NCI-H2029 treated with DMSO at 0.1 percent for 48 hours (cell line): ENCODE measurements around the gene MED9.

Source experiments
- DNase-seq: peaks from one replicate; lab custom pipeline; 2025; lab: John Stamatoyannopoulos, UW

Gene MED9

DNA sequence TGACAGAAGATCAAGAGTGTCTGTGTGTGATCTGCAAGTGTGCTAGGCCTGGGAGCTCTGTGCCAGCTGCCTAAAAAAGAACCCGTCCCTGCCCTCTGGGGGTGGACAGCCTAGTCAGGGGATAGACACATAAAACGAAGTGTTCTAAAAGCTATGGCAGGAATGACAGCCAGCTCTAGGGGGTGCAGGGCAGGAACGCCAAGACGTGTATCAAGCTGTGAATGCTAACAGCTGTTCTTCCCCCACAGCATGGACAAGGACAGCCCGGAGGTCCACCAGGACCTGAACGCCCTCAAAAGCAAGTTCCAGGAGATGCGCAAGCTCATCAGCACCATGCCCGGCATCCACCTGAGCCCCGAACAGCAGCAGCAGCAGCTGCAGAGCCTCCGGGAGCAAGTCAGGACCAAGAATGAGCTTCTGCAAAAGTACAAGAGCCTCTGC, 14.3 kb downstream of the MED9 start:
- DNase-seq: no peak

DNA sequence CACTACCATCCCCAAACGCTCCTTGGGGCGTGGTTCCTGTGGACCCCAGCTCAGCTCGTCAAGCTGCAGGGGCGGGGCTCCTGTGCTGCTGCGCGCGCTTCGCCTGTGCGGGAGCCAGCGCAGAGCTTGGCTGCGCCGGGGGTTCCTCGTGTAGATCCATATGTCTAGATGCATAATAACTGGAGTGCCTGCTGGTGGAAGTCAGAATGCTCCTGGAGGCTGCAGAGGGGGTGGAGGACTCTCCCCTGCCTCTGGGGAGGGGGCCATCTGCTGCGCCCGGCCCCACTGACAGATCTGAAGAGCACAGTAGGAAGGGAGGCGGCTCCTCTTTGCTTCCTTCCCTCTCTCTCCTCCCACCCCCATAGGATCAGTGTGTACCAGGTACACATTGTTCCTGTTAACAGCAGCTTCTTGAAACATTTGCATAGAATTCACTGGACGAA, 14.8 kb downstream of the MED9 start:
- DNase-seq: no peak

DNA sequence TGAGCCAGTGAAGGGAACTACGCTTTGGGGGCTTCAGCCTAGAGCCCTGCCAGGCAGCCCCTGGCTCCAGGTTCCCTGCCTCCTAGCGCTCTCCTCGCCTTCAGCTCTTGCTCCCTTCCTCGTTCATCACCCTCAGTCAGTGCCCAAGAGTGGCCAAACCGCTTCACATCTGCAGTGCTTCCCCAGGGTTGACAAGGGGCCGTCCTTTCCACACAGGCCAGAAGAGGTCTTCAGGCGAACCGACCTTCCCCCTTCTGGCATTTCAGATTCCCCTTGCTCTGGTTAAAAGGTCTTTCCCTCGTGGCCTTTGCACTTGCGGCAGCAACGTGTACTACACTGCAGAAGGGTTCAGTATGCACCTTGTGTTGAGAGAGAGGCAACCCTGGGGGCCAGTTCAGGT, 15.3 kb downstream of the MED9 start:
- DNase-seq: no peak

DNA sequence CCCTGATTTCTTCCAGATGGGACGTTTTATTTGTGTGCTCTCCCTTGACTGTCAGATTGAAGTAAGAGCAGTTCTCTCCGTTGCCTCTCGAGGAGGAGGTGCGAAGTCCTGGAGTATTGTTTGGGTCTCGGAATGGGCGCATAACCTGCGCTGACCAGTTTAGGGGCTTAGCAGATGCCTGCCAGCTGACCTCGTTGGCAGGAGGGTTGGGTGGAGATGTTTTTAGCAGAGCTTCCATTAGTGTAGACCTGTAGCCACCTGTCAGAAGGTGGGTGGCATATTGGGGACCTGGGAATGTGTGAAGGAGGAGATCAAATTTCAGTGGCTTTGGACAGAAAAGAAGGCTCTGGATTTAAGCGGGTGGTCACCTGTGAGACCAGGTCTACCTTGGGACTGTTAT, 15.8 kb downstream of the MED9 start:
- DNase-seq: no peak

DNA sequence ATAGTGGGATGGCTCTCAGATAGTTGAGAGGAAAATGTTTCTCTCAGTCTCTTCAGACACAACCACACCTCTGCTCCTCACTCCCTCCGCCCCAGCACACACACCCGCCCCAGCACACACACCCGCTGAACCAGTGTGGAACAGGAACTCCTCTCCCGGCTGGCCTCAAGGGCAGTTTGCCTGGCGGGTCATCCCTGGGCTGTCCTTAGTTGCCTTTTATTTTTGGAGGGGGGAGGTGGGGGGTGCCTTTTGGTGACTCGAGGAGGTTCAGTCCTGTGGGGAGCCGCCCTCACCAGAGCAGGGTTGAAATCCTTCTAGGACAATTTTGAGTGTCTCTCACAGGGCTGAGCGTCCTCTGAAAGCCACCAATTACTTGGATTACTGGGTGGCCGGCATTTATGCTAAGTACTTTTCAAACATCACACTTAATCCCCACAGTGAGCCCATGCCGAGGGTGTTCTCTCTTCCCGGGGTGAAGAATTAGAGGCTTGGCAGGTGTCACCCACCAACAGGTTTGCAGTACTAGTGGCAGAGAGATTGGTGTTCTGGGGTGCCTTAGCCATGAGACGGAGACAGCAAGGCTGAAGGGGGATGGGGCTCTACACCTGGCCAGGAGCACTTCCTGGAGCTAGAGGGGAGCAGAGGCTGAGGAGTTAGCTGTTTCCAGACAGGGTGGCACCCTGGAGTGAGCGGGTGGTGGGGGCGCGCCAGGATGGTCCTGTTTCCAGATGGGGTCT, 16.6 kb downstream of the MED9 start:
- DNase-seq: no peak

DNA sequence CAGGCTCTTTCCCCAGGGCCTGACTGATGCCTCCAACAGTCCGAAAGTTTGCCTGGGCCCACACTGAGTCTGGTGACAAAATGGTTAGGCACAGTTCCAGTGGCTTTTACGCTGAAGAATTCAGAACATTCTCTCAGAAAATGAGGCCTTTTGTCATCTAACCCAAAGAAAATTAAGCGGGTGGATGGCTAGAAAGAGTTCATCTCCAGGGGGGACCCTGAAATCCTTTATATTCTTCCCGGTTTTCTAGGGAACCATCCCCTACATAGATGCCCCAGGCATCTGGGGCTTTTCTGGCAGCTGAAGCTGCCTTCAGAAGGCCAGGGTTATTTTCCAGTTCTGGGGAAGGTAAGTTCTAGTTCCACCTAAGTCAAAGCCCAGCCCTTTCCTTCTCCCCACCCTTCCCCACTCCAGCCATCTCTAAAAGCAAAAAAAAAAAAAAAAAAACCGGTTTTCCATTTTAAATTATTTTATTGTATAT, 17.2 kb downstream of the MED9 start:
- no peak for DNase-seq

DNA sequence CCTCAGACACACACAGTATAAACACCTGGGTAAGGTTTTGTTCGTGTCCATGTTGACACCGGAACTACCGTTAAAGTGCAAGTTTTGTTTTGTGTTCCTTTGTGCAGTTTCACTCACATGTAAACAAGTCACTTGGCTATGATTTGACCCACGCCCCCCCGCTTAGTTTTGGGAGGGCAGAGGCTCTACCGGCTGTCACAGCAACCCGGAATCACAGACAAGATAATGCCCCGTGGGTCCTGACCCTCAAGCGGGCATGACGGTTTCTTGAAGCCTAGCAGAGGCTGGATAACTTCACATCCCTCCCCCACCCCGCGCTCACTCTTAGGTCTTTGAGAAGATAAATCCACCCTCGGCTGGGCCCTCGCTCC, 17.7 kb downstream of the MED9 start:
- no peak for DNase-seq

DNA sequence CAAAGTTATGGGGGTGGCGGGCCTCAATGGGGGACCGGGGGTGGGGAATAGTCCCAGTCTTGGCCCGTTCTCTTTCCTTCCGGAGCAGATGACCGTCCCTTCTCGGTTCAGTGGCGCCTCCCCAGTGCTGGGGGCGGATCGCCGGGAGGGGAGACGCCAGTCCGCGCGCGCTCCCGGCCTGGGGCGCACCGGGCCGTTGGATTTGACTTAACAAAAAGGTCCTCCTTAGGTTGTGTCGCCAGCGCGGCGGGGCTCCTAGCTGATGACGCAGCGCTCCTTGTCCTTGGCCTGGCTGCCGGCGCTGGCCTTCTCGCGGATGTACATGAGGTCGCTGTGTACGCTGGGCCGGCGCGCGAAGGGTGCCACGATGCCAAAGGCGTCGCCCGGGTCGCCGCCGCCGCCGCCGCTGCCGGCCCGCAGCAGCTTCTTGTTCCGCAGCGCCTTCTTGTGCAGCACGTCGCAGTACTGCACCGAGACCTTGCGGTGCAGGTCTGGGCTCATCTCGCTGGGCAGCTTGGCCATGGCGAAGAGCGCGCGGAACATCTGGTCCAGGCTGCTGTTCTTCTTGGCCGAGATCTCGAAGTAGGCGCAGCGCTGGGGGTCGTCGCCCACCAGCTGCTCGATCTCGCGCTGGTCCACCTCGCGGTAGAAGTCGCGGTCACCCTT, 18.2 kb downstream of the MED9 start:
- DNase-seq: no peak

DNA sequence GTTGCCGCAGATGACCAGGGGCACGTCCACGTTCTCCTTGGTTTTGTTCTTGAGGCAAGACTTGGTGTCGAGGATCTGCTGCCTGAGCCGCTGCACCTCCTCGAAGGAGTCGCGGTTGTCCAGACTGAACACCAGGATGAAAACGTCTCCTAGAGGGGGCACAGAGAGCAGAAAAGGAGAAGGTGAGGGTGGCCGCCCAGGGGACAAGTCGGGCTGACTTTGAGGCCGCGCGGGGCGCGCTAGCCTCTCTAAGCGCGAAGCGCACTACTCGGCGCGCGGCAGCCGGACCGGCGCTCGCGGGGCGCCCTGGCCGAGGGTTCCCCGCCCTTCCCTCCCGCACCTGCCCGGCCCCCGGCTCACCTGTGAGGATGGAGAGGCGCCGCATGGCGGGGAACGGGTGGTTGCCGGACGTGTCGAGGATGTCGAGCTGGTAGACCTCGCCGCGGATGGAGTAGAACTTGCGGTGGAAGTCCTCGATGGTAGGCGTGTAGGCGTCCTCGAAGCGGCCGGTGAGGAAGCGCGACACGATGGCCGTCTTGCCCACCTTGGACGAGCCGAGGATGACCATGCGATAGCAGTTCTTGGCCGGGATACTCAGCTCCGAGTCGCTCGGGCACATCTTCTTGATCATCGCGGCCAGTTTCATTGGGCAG, 18.9 kb downstream of the MED9 start:
- no peak for DNase-seq

DNA sequence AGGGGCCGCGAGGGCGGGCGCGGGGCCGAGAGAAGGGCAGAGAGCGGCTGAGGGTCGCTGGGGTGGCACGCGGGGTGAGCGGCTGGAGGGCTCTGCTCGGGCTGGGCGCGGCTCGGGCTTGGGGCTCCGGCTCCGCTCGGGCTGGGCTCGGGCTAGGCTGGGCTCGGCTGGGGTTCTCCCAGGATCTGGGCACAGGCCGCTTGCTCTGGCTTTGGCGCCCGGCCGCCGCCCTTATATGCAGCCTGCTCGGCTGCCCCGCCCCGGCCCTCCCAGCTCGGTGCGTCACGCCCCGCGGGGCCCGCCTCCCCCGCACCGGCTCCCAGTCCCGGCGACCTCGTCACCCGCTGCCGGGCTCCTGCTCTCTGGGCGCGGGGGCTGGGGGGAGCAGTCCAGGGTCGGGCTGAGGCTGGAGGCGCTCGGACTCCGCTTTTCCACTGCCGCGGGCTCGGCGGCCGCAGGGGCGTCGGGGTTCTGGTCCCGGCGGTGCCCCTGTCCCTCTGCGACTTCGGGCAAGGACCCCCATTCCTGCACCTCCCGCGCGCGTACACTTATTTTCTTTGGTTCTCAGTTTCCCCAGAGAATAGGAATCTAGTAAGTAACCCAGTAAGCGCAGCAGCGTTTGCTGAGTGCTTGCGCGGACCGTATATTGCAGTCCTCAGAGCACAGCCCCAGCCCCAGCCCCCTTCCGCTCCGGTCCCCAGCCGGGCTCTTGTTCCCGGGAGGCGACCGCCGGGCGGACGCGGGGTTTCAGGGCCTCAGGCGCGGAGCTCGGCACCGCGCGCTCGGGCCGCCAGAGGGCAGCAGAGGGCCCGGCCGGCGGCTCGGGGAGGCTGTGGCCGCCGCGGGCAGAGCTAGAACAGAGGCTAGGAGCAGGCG, 19.6 kb downstream of the MED9 start, which contains the start of gene RASD1:
RASD1 (minus strand) TSS at position 207 of the 876 bp plus-strand sequence. CDS start 214 bp downstream, outside the sequence.
- DNase-seq: no peak

DNA sequence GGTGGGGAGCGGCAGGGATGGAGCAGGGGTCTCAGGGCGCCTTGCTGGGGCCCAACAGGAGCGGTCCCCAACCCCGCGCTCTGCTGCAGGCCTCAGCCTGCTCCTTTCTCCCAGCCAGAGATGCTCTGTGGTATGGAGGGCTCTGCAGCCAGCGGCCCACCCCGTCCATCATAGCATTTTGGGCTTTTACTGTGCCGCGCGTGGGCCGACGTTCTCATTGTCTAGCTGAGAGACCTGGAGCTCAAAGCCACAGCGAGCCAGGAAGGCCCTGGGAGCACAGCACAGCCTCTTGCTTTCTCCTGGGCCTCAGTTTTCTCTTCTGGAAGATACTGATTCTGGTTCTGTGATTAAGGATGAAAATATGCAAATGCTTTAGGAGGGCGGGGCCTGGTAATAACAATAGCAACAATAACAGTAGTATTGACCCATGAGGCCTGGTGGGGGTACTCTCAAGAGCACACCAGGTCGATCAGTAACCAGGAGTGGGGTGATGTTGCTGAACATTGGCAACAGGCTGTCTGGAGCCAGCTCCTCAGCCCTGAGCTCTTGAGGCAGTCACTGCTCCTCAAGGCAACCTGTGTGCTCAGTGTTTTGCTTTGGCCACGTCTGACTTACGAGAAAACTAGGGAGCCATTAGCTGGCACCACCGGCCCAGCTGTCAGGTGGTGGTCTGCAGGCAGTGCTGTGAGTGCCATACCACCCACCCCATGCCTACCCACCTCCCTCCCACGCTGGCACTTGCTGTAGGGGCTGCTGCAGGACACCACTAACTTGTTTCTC, 20.5 kb downstream of the MED9 start:
- no peak for DNase-seq

DNA sequence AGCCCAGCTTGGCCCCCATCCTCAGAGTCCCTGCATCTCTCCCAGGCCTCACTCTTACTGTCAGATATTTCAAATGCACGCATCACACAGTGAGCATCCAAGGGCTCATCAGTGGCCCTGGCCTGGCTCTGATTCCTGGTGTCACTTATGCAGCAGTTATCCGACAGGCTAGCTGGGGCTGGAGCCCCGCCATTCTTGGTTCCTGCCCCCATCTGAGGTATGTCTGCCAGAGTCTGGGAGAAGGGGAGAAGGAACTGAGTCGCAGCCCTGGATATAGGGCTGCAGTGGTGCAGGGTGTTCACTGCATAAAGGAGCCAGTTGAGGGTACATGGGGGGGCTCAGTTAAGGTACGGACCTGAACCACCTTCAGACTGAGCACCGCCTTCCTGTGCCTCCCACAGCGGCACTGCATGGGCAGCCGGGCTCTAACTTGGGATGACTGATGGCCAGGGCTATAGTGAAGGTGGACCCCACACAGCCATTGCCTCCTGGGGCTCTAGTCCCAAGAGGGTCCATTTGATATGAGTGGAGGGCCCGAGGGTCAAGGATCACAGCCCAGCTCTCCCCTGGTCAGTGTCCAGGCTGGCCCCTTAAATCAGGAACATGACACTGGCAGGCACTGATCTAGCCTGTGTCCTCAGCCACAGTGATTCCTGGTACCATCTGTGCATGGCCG, 21.2 kb downstream of the MED9 start:
- no peak for DNase-seq

DNA sequence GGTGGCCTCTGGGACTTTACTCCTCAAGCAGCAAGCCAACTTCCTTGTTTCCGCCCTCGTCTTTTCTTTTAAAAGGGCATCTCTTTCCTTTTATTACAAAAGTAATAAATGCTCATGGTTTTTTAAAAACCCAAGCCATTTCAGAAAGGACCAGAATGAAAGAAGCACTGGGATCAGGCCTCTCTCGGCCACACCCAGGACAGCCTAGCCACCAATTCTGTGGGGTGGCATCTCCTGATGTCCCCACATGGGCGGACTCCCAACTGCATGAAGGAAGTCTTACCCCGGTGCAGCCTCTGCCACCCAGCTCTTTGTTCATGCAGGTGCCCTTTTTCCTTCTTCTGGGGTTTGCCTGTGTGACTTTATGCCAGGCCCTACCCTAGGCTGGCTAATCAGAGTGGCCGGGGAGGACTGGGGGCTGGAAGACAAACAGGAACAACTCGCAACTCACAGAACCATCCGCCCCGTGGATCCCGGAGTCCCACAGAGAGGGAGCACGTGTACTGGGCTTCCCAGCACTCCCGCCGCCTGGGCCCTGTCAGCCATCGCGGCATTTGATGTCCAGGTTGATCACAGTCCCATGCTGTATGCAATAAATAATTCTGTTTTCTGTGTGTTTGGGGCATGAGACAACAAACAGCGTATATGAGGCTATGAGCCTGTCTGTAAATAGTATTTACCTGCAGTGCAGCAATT, 22.0 kb downstream of the MED9 start:
- DNase-seq: no peak

DNA sequence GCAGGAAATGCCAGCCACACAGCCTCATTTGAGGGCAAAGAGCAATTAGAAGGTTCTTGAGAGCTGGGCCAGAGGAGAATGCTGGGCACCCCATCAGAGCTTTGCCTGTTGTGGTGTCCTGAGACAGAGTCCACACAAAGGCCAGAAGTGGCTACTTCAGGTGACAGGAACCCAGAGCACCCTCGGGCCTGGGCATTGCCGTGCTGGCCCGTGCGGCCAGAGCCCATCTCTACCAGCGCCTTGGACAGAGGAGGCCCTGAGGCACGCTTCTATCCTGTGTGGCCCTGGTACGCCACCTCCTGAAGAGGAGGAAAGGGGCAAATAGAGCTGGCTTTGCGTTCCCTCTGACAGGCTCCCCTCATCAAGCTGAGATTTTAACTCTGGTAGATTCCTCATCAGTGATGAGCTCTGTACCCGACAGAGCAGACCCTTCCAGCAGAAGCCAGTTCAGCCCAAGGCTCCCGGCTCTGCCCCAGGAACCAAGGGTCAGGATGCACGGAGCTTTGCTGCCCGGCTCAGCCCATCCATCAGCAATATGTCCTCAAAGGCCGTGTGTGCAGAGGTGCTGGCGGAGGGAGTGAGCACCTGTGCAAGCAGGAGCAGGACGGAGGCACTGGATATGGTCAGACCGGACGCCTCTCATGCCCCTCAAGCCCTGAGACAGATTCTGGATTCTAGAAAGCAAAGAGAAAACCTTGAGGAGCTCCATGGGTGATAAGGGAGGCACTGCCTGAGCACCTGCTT, 22.8 kb downstream of the MED9 start:
- DNase-seq: no peak

DNA sequence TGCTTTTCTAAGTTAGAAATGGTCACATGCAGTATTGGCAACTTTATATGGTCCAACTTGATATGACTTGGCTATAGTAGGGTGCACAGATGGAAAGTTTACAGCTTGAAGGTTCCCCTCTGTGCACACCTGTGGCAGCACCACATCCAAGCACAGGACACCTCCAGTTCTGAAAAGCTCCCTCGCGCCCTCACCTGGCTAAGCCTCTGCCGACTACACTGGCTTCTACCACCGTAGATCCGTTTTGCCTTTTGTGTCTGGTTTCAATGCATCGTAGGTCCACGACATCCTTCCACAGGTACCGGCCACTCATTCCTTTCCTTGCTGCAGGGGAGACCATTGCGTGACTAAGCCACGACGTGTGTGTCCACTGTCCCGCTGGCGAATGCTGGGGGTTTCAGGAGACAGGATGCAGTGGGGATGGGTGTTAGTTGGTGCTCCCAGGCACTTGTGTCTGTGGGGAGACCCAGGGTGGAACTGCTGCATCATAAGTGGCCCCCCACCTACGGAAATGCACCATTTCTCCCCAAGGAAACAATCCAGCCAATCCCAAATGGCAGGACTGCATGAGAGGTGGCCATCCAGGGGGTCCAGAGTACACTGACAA, 24.3 kb downstream of the MED9 start:
- no peak for DNase-seq

DNA sequence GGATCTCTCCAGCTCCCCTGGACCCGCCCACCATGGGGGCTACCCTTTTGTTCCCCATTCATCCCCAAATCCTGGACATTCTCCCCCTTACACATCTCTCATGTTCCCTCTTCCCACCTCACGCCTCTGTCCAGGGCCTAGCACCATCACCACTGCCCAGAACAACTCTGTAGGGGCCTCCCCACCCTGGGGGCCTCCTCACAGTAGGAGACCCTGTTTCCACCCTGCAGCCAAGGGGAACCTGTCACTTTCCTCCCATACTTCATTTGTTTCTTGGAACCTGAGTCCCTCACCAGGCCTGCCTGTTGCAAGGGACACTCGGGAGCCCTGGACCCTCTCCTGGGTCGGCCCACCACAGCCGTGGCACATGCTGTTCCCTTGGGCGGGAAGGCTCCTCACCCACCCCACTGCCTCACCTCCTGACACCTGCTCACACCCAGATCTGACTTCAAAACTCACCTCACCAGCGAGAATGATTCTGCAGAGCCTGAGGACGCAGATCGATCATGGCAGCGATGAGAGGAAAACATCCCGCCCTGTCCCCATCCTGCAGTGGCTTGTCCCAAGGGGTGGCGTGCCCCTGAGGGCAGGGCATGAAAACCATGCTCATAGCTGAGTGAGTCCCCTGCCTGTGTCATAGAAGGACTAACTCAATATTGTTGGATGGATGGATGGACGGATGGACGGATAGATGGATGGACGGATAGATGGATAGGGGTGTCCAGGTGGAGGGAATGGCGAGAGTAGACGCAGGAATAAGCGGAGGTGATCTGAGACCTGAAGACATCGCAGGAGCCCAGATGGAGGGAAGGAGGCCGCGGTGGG, 26.2 kb downstream of the MED9 start:
- DNase-seq: no peak

DNA sequence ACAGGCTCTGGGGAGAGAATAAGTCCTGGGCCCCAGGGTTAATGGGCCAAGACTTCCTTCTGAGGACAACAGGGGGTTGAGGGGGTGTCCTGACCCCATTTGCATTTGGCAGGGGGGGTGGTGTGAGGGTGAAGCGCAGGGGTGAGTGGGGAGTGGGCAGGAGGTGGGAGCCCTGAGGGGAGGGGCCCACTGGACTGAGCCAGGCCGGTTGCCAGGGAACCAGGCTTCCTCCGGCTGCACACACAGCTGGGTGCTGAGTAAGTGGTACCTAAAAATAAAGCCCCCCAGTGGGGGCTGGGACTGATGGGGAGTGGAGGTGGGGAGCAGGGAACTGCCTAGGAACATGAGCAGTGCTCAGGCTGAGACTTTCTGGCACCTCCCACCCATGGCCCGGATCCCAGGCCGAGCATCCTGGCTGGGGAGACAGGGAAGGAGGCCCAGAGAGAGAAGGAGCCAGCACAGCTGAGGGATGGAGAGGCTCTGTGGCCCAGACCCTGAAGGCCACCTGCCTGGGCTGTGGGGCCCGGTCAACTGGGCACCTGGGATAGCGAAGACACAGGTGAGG, 26.8 kb downstream of the MED9 start:
- DNase-seq: no peak
